ENCODE measurements around the gene TMEM119.
"Not testable (repeated sequence)": the region's sequence is repeated elsewhere in the genome, so short reads cannot be mapped to it uniquely, and the experiment has no call there.

Gene TMEM119

DNA sequence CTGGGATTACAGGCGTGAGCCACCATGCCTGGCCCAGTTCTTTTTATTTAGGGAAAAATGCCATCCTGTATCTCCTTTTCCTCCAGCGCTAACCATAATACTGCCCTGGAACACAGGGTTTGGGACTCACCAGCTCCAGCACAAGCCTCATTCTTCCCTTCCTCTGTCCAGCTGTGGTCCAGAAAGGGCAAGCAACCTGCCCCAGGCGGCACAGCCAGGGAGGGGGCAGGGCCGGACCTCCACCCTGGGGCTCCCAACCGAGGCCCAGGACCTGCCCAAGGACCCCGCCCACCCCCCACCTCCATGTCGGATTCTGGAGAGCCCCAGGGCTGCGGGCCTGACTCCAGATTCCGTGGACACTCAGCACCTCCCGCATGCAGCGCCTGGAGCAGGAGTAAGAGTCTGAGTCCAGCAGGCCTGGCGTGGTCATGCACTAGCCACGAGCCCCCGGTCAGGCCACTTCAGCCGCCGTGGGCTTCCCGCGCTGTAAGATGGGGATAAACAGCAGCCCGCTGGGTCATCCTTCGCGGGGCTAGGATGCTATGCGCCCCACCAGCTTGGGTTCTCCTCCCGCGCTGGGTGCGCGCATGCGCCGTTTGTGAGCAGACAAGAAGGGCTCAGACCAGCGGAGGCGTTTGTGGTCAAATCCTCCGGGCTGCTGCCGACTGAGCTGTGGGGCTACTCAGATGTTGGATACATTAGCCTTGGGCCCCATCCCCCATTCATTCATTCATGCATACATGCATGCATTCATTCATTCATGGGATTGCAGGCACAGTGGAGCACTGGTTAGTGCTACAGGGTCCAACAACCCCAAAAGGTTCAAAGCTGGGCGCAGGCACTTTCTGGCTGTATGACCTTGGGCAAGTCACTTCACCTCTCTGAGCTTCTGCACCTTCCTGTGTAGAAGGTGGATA is 16.3 kb downstream of the TMEM119 start:
- no peak for FAIRE-seq

DNA sequence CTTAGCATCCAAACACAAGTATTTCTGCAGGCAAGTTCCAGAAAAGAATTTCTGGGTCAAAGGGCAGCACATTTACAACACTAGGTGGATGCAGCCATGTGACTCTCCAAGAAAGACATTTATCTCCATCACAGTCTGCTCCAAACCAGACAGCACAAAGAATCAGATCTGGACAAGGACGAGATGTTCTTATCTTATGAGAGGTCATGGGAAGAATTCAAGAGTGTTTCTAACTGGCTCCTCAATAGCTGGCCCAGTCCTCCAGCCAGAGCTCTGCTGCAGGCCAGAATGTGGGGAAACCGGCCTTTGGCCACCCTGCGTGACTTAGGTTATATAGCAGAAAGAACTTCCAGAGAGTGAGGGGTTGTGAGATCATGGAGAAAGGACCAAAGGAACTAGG is 17.4 kb downstream of the TMEM119 start:
- FAIRE-seq = no peak

DNA sequence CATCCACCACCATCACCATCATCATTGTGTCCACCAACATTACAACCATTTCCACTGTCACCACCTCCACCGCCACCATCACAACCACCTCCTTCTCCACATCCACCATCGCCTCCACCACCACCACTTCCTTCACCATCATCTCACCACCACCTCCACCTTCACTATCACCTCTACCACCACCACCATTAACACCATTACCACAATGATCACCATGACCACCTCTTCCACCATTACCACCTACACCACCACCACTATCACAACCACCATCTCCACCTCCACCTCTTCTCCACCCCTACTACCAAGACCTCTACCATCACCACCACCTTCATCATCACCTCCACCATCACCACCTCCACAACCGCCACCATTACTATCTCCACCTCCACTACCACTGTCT is 19.1 kb downstream of the TMEM119 start:
- FAIRE-seq = no peak

DNA sequence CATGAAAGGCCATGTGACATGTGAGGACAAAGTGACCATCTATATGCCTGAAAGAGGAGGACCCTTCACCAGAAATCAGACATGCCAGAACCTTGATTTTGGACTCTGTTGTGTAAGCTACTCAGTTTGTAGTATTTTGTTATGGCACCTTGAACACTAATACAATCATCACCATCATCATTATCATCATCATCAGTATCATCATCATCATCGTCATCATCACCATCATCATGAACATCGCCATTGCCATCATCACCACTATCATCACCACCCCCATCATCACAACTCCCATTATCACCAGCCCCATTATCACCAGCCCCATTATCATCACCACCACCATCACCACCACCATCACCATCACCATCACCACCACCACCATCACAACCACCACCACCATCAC is 19.6 kb downstream of the TMEM119 start:
- no peak for FAIRE-seq

DNA sequence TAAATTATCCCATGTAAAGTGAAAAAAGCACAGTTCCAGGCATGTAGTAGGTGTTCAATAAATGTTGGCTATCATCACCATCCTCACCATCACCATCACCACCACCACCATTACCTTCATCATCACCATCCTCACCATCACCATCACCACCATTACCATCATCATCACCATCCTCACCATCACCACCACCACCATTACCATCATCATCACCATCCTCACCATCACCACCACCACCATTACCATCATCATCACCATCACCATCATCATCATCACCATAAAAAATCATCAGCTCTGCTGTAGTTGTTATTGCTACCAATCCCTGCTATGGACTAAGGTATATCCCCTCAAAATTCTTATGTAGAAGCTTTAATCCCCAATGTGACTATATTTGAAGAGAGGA is 20.4 kb downstream of the TMEM119 start:
- FAIRE-seq = no peak

DNA sequence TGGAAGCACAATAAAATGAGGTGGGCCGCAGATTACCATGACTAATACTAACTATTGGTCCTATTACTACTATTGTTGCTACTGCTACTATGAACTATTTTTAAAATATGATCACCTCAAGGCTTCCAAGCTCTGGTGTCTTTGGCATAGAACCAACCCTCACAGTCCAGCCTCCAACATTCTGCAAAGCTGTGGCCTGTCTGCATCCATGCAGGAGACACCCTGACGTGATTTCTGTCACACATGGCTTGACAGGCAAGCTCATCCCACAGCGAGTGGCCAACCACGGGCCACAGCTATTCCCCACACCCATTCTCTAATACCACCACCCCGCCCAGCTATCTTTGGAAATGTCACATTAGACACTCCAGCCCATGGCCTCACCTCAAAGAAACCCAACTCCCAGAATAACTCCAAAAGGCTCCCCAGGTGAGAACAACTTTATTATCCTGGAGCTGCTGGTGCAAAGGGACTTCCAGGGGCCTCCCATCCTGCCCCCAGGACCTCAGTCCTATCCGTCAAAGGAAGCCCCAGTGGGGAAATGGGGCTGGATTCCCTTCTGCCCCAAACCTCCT is 21.1 kb downstream of the TMEM119 start:
- no peak for FAIRE-seq

DNA sequence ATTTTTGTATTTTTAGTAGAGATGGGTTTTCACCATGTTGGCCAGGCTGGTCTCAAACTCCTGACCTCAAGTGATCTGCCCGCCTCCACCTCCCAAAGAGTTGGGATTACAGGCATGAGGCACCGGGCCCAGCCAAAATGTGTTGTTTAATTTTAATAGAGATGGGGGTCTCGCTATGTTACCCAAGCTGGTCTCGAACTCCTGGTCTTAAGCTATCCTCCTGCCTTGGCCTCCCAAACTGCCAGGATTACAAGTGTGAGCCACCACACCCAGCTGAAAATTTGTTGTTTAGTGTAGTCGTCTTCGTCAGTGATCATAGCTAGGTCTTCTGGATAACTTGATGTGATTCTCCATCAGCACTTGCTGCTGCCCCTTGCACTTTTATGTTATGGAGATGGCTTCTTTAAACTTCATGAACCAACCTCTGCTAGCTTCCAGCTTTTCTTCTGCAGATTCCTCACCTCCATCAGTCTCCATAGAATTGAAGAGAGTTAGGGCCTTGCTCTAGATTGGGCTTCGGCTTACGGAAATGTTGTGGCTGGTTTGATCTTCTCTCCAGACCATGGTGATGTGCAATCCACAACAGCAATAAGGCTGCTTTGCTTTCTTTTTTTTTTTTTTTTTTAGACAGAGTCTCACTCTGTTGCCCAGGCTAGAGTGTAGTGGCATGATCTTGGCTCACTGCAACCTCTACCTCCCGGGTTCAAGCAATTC is 22.5 kb downstream of the TMEM119 start:
- no peak for FAIRE-seq

DNA sequence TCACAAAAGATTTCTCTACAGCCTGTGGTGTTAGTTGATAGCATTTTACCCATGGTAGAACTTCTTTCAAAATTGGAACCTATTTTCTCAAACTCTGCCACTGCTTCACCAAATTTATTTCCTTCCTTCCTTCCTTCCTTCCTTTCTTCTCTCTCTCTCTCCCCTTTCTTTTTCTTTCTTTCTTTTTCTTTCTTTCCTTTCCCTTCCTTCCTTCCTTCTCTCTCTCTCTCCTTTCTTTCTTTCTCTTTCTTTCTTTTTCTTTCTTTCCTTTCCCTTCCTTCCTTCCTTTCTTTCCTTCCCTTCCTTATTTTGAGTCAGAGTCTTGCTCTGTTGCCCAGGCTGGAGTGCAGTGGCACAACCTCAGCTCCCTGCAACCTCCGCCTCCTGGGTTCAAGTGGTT is 23.6 kb downstream of the TMEM119 start:
- FAIRE-seq = not testable (repeated sequence)

DNA sequence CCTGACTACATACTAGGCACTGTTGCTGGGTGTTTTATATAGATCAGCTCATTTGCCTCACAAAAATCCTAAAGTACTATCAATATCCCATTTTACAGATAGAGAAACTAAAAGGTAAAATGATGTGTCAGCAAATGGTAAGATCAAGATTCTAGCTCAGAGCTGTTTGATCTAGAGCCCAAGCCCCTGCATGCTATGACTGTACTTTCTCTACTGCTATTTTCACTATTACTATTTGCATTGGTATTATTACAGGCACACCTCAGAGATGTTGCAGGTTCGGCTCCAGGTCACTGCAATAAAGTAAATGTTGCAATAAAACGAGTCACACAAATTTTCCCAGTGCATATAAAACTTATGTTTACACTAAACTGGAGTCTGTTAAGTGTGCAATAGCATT is 24.6 kb downstream of the TMEM119 start:
- no peak for FAIRE-seq

DNA sequence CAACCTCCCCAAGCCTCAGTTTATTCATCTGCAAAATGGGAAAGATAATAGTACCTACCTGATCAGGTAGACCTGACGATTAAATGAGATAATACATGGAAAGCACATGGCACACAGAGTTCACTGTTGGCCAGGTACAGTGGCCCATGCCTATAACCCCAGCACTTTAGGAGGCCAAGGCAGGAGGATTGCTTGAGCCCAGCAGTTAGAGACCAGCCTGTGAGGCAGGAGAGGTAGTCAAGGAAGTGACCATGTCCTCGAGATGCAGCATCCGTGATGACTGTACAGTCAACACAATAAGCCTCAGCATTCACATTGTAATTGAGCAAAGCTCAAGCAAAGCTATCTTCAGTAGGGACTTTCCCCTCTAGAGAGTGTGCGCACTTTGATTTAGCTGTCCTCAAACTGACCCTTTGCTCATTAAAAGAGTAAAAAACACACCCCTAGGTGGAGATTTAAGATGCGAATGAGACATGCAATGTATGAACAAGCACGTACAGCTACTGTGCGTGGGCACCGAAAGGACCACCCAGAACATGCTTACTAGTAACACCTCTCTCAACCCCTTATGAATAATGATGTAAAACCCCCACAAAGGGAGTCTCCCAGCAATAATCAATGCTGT is 25.6 kb downstream of the TMEM119 start:
- no peak for FAIRE-seq

DNA sequence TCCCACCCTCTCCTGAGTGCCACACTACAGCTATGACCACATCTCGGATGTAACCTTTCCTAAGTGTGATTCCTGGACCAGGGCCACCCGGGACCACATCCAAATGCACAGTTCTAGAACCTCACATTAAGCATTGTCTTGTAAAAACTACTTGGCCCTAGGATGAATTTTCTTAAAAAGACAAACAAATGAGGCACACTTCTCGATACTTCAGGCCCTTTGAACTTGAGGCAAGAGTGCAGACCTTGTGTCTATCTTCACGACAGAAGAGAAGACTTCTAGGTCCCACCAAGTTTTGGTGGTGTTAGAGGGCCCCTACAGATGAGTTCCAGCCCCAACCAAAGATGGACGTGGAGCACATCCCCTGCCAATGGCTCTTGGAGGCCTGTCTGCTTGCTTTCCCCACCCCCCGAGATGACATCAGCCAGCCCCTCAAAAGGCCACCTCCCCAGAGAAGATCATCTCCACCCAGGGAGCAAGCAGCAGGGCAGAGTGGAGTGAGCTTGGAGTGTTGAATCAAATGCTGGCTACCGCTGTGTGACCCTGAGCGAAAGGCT is 26.2 kb downstream of the TMEM119 start:
- no peak for FAIRE-seq

DNA sequence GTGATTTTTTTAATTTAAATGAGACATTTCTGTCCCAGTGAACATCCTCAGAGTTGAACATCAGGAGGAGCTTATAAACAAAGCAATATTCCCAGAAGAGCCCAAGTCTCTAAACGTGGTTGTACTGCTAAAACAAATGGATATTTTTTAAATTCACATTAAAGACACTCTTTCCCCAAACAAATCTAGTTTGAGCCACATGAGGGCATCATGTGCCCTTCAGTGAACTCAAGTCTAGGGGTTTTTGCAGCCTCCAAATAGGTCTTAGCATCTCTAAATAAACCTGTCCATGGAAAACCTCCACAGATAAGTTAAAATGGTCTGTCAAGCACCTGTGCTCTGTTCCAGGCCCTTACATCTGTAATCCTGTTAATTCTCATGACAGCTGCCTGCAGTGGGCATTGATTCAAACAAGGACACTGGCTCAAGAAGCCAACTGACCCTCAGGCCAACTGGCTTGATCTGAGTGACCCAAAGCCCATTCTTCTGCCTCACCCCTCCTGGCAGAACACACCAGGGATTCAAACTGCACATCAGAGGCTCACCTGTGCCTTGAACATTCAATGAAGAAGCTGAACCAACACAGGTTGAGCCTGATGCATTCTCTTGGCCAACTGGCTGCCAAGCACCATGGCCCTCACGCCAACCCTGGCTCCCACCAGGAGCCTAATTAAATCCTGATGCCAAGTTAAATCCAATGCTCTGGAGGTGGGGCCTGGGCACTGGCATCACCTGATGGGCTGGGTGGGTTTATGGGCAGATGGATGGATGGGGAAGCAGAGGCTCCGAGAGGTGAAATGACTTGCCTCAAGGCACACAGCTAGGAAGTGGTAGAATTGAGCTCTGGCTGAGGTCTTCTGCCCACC is 26.9 kb downstream of the TMEM119 start:
- FAIRE-seq = no peak

DNA sequence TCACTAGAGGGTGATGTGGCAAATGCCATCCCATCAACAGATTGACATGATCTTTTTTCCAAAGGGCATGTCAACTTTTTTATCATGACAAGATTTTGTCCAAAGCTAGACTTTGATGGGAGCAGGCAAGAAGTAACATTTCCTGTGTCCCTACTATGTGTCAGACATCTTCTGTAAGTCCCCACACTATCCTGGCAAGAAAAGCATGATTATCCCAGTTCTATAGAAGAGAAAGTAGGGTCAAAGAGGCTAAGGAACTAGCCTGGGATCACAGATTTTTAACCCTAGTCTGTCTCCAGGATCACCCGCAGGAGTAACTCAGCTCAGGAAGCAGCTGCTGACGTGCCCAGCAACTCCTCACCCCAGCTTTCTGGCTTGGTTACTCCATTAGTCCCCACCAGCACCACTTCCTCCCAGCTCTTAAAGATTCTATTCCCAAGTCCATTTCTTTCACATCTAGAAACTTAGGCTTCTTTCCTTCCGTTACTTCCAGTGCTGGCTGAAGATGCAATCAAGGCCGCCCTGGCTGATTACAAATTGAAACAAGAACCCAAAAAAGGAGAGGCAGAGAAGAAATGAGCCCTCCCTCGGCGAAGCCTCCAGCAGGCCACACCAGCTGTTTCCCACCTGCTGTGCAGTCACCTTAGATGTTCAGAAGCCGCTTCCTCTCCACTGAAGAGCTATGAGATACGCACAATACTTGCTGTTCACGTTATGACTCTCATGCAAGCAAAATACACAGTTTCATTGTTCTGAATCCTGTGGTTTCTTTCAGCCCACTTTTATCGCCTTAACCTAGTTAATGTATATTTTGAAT is 29.3 kb downstream of the TMEM119 start:
- FAIRE-seq = no peak

DNA sequence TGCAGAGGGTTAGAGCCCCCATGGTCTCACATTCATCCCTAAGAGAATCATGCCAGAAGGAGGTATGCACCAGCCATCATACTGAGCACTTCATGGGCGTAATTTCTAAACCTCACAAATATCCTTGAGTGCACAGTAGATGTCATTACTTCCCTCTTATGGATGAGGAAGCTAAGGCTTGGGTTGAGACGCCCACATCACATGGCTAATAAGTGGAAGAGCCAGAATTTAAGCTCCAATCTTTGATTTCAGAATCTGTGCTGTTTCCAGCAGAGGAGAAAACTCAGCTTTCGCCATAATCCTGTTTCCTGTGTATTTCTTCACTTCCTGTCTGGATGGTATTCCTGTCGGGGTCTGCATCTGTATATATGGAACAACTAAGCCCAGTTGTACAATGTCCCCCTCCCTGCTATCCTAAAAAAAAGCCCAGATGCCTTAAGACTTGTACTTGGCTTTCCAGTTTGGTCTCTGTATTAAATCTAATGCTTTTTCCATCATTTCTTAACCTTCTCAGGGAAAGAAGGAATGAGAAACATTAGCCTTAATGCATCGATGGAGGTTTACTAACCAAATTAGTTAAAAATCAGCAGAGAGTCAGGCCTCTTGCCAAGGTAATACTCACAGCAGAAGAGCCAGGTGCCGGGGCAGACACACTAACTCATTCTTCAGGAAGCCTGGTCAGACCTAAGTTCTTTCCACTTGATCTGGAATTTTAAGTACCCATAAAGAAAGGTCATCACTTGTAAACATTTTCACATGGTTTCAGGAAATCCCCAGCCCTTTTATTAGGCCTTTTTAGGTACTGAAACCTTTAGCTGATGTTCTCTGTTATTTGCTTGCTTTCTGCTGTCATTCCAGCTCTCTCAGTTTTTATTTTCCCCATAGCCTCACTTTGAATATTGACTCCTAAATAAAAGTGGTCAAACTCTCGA is 30.2 kb downstream of the TMEM119 start:
- FAIRE-seq = no peak

DNA sequence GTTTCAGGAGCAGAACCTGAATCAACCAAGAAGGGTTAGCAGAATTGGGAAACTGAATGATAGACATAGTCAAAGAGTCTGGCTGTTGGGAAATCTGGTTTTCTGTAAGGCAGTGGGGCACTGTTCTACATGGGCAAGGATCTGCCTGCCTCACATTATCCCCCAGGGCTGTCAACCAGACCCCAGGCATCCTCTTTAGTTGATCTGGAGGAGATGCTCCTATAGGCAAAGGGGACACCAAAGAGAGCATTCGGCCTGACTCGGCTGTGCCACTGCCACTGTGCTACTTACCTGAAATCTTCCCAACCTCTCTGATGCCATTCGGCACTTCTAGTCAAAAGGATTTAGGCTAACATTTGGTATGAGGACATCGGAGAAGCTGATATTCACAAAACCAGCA is 31.4 kb downstream of the TMEM119 start:
- no peak for FAIRE-seq

DNA sequence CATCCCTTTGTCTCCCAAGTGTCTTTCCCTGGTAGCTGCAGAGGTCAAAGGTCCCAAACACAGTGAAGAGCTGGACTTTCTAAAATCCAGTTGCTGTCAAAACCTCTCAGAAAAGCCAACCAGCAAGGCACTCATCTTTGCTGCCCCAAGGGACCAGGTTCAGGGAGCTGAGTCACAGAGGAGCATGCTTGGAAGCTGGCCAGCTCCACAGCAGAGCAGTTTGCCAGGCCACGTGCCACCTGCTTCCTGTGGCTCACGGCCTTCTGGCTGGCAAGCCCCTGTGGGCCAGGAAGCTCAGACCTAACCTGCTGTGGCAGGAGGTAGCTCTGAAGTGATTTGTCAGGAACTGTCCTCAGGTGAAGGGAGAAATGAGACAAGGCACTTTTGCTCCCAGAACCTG is 31.9 kb downstream of the TMEM119 start:
- no peak for FAIRE-seq

DNA sequence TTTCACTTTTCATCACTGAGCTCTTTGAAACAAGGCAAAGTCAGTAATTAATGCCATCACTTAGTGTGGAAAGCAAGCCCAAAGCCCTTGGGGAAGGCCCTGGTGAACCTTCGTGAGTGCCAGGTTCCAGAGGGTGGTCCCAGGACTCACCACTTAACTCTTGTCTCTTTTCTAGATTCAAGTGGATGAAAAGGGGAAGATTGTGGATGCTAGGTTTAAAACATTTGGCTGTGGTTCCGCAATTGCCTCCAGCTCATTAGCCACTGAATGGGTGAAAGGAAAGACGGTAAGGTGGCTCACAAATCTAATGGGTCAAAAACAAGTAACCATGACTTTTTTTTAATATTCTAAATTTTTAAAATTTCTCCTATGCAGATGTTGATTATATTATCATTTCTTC is 32.7 kb downstream of the TMEM119 start:
- no peak for FAIRE-seq

DNA sequence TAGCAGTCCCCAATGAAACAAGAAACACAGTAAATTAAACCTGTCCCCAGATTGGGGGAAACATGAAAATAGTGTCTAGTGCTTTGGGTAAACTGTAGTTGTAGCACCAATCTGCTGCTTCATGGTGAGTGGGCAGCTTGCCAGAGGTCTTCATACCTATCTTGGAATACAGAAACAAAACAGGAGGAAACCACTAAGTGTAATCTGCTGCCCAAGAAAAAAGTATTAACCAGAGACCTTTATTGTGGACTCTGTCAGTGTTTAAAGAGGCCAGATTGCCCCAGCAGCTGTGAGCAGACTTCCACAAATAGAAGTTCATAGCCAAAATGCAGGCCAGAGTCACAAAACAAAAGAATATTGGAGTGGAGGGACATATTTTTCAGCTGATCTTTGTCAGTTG is 33.2 kb downstream of the TMEM119 start:
- no peak for FAIRE-seq

DNA sequence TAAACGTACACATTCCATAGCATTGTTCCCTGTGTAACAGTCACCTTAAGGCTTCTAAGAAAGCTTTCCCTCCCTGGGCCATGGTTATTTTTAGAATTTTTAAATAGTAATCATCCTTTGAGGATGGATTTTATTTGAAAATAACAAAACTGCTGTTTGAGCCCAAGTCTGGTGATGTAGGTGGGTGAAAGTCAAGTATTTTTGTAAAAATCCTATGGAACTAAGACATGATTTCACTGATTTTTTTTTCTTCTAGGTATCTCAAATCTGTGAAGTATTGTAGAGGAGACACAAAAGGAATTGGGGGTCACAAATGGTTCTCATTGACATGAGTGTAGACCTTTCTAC is 34.1 kb downstream of the TMEM119 start:
- FAIRE-seq = no peak

Data from colon (tissue), 2 donors.